Stimulated activated CD4-positive, alpha-beta T cell treated with anti-CD3 and anti-CD28 coated beads, Interleukin-15, amount 100 ng/mL, for 1 hour (primary cell): ENCODE data around the gene MPLKIP.
"Not testable (repeated sequence)": the region's sequence is repeated elsewhere in the genome, so short reads cannot be mapped to it uniquely, and the experiment has no call there.

Experiments used
- DNase-seq, 2 donors: peaks; one replicate each; pipeline ENCODE4 v3.0.0-alpha.2; 2020; ENCODE audit warnings: low read depth in 1 of 2, low spot score in 1 of 2

MPLKIP gene

DNA sequence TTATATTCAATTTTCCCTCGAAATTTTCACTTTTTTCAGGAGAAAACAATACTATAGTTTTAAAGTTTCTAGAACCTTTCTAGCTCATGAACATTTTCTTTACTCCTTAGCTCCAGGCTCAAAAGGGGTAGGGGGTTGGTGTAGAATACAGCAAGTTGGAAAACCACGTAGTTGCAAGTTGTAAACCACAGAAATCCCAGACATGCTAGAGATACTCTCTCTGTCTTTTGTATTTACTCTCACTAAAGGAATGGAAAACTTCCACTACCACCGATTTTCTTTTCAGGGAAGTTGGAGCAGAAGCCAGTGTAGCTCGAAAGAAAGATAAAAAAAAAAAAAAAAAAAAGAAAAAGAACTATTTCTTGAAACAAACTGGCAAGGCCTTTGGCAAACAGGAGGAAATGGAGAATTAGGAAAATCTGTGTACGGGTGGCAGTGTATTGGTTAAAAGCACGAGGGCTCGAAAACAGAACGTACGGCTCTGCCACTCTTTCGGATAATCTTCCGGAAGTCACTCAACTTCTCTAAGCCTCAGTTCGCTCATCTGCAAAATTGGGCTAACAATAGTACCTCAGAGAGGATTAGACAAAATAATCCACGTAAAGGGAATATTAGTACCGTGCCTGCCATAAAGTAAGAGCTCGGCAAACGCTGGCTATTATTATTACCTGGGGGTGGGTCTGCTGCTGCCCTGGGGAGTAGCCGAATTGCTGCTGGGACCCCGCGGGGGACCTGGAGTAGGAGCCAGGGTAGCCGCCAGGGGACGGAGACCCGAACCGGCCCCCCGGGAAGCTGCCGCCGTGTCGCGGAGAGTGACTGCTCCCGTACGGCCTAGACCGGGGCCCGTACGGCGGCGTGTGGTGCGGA, 628 bp downstream of the MPLKIP start:
- DNase-seq = no peak

DNA sequence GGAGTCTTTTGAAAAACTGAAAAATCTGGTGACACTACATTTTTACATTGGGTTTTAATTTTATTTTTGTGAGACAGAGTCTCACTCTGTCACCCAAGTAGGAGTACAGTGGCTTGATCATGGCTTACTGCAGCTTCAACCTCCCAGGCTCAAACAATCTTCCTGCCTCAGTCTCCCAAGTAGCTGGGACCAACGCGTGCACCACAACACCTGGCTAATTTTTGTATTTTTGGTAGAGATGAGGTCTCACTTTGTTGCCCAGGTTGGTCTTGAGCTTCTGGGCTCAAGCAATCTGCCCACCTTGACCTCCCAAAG, 11.5 kb downstream of the MPLKIP start:
- no peak for DNase-seq

DNA sequence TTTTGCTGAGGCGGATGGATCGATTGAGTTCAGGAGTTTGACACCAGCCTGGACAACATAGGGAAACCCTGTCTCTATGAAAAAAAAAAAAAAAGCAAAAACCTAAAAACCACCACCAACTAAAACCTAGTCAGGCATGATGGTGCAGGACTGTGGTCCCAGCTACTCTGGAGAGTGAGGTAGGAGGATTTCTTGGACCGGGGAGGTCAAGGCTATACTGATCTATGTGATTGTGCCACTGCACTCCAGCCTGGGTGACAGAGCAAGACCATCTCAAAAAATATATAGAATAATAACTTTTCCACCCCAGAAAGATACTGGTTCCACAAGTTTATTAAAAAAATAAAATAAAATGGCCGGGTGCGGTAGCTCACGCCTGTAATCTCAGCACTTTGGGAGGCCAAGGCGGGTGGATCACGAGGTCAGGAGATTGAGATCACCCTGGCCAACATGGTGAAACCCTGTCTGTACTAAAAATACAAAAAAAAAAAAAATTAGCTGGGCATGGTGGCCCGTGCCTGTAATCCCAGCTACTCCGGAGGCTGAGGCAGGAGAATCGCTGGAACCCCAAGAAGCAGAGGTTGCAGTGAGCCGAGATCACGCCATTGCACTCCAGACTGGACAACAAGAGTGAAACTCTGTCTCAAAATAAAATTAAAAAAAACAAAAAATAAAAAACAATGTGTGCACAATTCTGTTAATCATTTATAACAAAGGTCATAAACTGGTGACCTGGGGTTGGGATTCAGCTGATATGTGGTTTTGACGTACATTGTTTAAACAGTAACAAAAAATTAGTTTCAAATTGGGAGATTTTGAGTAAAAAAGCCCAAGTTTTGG, 12.1 kb downstream of the MPLKIP start:
- not testable (repeated sequence) for DNase-seq

- DNase-seq = no peak
Measured at GRCh38 chr7:40120020-40120419, 14.4 kb downstream of the MPLKIP start.

- DNase-seq = not testable (repeated sequence)
Measured at GRCh38 chr7:40118201-40118600, 16.2 kb downstream of the MPLKIP start.

GRCh38 chr7:40117199-40117598, 17.2 kb downstream of the MPLKIP start:
- DNase-seq = not testable (repeated sequence)

GRCh38 chr7:40115936-40116335, 18.5 kb downstream of the MPLKIP start:
- DNase-seq = no peak

- DNase-seq = no peak
Measured at GRCh38 chr7:40105879-40106473, 28.4 kb downstream of the MPLKIP start.

GRCh38 chr7:40102897-40103296, 31.5 kb downstream of the MPLKIP start:
- no peak for DNase-seq

- DNase-seq = no peak
Measured at GRCh38 chr7:40101201-40101600, 33.2 kb downstream of the MPLKIP start.

DNA sequence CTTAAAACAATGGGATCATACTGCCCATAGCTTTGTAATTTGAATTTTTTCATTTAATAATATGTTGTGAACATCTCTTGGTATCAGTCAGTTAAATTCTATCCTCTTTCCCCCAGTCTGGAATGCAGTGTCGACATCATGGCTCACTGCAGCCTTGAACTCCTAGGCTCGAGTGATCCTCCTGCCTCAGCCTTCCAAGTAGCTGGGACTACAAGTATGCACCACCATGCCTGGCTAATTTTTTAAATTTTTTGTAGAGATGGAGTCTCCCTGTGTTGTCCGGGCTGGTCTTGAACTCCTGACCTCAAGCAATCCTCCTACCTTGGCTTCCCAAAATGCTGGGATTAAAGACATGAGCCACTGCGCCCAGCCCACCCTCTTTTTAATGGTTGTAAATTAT, 34.6 kb downstream of the MPLKIP start:
- no peak for DNase-seq

DNA sequence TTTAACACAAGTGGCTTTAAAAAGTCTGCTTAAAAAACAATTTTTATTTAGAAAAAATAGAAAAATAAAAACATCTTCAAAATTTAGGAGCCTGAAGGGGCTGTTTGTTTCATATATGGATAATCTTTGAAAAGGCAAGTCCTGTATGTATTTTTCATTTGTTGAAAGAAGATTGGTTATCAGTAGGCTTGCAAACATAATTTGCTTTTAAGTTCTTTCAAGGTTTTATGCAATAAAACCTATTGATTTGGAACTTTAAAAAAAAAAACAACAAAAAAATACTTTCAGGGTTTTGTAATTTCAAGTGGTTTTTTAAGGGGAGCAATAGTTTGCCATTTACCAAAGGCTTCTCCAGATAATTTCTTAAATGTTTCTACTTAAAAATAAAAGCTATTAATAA, 35.6 kb downstream of the MPLKIP start:
- DNase-seq = no peak

- no peak for DNase-seq
Measured at GRCh38 chr7:40097728-40098127, 36.7 kb downstream of the MPLKIP start.

DNA sequence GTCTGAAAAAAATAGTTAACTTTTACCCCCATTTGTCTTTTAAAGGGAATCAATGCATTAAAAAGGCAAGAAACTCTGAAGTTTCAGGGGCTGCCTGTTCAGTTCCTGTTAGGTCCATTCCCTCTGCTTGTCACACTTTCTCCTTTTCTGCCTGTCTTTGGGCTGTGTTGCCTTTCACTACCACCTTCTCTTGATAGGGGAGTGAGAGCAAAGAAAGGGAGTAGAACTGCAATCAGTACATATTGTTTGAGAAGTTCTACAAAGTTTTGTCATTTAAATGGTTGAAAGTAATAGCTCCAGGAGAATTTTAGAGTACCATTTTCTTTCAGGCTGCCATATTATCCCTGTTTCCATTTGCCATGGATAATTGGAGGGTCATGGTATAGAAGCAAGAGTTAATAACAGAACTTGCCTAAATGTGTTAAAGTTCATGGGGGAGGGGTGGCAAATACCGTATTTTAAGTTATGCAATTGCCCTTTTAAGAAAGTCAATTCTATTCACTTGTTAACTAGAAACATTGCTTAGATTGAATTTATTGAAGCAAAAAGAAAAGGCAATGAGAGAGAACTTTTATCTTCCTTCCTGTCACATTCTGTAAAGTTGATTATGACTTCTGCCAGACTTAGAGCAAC, 38.6 kb downstream of the MPLKIP start:
- no peak for DNase-seq

- DNase-seq = no peak
Measured at GRCh38 chr7:40095230-40095629, 39.2 kb downstream of the MPLKIP start.

DNA sequence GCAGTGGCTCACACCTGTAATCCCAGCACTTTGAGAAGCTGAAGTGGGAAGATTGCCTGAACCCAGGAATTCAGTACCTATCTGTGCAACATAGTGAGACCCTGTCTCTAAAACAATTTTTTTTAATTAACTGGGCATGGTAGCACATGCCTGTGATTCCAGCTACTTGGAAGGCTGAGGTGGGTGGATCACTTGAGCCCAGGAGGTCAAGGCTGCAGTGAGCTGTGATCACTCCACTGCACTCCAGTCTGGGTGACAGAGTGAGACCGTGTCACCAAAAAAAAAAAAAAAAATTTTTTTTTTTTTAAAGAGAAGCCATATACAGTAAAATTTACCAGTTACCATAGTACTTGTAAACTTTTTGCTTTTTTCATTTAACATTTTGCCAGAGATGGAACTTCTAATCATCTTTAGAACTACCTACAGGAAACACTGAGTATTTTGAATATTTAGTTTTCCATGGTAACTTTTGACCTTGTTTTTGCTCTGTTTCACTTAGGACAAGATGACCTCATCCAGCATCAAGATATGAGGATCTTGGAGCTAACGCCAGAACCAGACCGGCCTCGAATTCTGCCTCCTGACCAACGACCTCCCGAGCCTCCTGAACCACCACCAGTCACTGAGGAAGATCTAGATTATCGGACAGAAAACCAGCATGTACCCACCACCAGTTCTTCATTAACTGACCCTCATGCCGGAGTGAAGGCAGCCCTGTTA, 40.6 kb downstream of the MPLKIP start:
- DNase-seq = no peak

- DNase-seq = no peak
Measured at GRCh38 chr7:40092182-40092581, 42.2 kb downstream of the MPLKIP start.

GRCh38 chr7:40077849-40078248, 56.6 kb downstream of the MPLKIP start:
- no peak for DNase-seq
